Activated naive CD8-positive, alpha-beta T cell treated with anti-CD3 and anti-CD28 coated beads, Interleukin-2, amount 50 U/mL, for 24 hours (primary cell): ENCODE measurements around the gene RPE.

Source experiments
- ATAC-seq: fragments of 150-1000 bp; cut with Tn5 transposase; one replicate; pipeline ENCODE4 v1.10.0; 2021
- DNase-seq: peaks from one replicate; pipeline ENCODE4 v3.0.0; 2021
- H3K27ac Mint-ChIP-seq: one replicate; pipeline ENCODE4 v1.8.0; 2021; ENCODE audit warnings: mild to moderate bottlenecking, mixed read lengths
- H3K27me3 Mint-ChIP-seq: one replicate; pipeline ENCODE4 v1.8.0; 2021; ENCODE audit warnings: mixed read lengths
- H3K36me3 Mint-ChIP-seq: one replicate; pipeline ENCODE4 v1.8.0; 2021; ENCODE audit warnings: low read depth, mixed read lengths
- H3K4me1 Mint-ChIP-seq: one replicate; pipeline ENCODE4 v1.8.0; 2021; ENCODE audit warnings: mixed read lengths
- H3K4me3 Mint-ChIP-seq: one replicate; pipeline ENCODE4 v1.8.0; 2021; ENCODE audit warnings: mild to moderate bottlenecking, moderate library complexity, mixed read lengths
- H3K9me3 Mint-ChIP-seq: one replicate; pipeline ENCODE4 v1.8.0; 2021; ENCODE audit warnings: mixed read lengths

The RPE gene

GRCh38 chr2:210002158-210003157 is at the start of gene RPE:
Gene RPE, plus strand, starts transcription at chr2:210002638. Its CDS starts 24 bp downstream, at chr2:210002662.
- Mint-ChIP-seq H3K4me3 (peak within 1 kb of the TSS; percentile 95), H3K27ac (peak within 1 kb of the TSS; percentile 94), H3K4me1 (peaks cover 47% of the 10 kb centered on the region), H3K27me3 (no peaks in the 10 kb centered on the region), H3K36me3 (peaks cover 30% of the 10 kb centered on the region), H3K9me3 (no peaks in the 10 kb centered on the region)
- ATAC-seq = peak; percentile 97
- DNase-seq = peak; percentile 98

- H3K4me3 Mint-ChIP-seq = no peak overlapping the region
- ATAC-seq (no peak), DNase-seq (no peak)
- no peaks in the 10 kb centered on the region for H3K4me1 Mint-ChIP-seq
- H3K9me3 Mint-ChIP-seq = peaks cover 6% of the 10 kb centered on the region
- H3K27ac Mint-ChIP-seq = no peak overlapping the region
- peaks cover 14% of the 10 kb centered on the region for H3K27me3 Mint-ChIP-seq
- no peaks in the 10 kb centered on the region for H3K36me3 Mint-ChIP-seq
These were observed 46.2 kb upstream of the RPE start for GRCh38 chr2:209956271-209956670.

GRCh38 chr2:209958016-209958415 is 44.4 kb upstream of the RPE start:
- no peak overlapping the region for H3K4me3 Mint-ChIP-seq
- no peaks in the 10 kb centered on the region for H3K9me3 Mint-ChIP-seq
- no peaks in the 10 kb centered on the region for H3K4me1 Mint-ChIP-seq
- no peak for ATAC-seq
- no peaks in the 10 kb centered on the region for H3K36me3 Mint-ChIP-seq
- DNase-seq = no peak
- peaks cover 2% of the 10 kb centered on the region for H3K27me3 Mint-ChIP-seq
- H3K27ac Mint-ChIP-seq = no peak overlapping the region

- DNase-seq = no peak
- ATAC-seq = no peak
- no peaks in the 10 kb centered on the region for H3K4me1 Mint-ChIP-seq
- H3K9me3 Mint-ChIP-seq = no peaks in the 10 kb centered on the region
- no peak overlapping the region for H3K27ac Mint-ChIP-seq
- no peaks in the 10 kb centered on the region for H3K27me3 Mint-ChIP-seq
- no peaks in the 10 kb centered on the region for H3K36me3 Mint-ChIP-seq
- no peak overlapping the region for H3K4me3 Mint-ChIP-seq
These were observed 42.4 kb upstream of the RPE start for GRCh38 chr2:209960045-209960444.

- Mint-ChIP-seq H3K4me1 (no peaks in the 10 kb centered on the region), H3K27ac (no peak overlapping the region), H3K9me3 (no peaks in the 10 kb centered on the region), H3K4me3 (no peak overlapping the region), H3K27me3 (no peaks in the 10 kb centered on the region), H3K36me3 (no peaks in the 10 kb centered on the region)
- peak; percentile 49 for ATAC-seq
- peak; percentile 29 for DNase-seq
These were observed 41.5 kb upstream of the RPE start for GRCh38 chr2:209960676-209961630.

- H3K36me3 Mint-ChIP-seq = no peaks in the 10 kb centered on the region
- H3K27ac Mint-ChIP-seq = no peak overlapping the region
- H3K4me1 Mint-ChIP-seq = no peaks in the 10 kb centered on the region
- H3K4me3 Mint-ChIP-seq = no peak overlapping the region
- H3K27me3 Mint-ChIP-seq = peaks cover 2% of the 10 kb centered on the region
- no peaks in the 10 kb centered on the region for H3K9me3 Mint-ChIP-seq
- ATAC-seq = no peak
- DNase-seq = no peak
These were observed 36.7 kb upstream of the RPE start for GRCh38 chr2:209965723-209966122.

- H3K9me3 Mint-ChIP-seq = no peaks in the 10 kb centered on the region
- H3K36me3 Mint-ChIP-seq = no peaks in the 10 kb centered on the region
- H3K4me1 Mint-ChIP-seq = no peaks in the 10 kb centered on the region
- H3K27ac Mint-ChIP-seq = no peak overlapping the region
- no peak overlapping the region for H3K4me3 Mint-ChIP-seq
- no peak for ATAC-seq
- DNase-seq = no peak
- H3K27me3 Mint-ChIP-seq = peaks cover 5% of the 10 kb centered on the region
These were observed 32.7 kb upstream of the RPE start for GRCh38 chr2:209969692-209970091.

GRCh38 chr2:209970271-209970670 is 32.2 kb upstream of the RPE start:
- Mint-ChIP-seq H3K27me3 (peaks cover 5% of the 10 kb centered on the region), H3K4me1 (no peaks in the 10 kb centered on the region)

GRCh38 chr2:209970711-209971110 is 31.7 kb upstream of the RPE start:
- Mint-ChIP-seq H3K9me3 (no peaks in the 10 kb centered on the region), H3K4me1 (no peaks in the 10 kb centered on the region), H3K27ac (no peak overlapping the region), H3K4me3 (no peak overlapping the region), H3K27me3 (peaks cover 5% of the 10 kb centered on the region), H3K36me3 (no peaks in the 10 kb centered on the region)
- ATAC-seq (no peak), DNase-seq (no peak)

More at GRCh38 chr2:209970271-209970670, 32.2 kb upstream of the RPE start:
- DNase-seq (no peak), ATAC-seq (no peak)
- Mint-ChIP-seq H3K36me3 (no peaks in the 10 kb centered on the region), H3K4me3 (no peak overlapping the region), H3K9me3 (no peaks in the 10 kb centered on the region), H3K27ac (no peak overlapping the region)

- DNase-seq (no peak), ATAC-seq (no peak)
- Mint-ChIP-seq H3K27ac (no peak overlapping the region), H3K36me3 (no peaks in the 10 kb centered on the region), H3K4me1 (no peaks in the 10 kb centered on the region), H3K4me3 (no peak overlapping the region), H3K9me3 (no peaks in the 10 kb centered on the region), H3K27me3 (peaks cover 3% of the 10 kb centered on the region)
These were observed 29.1 kb upstream of the RPE start for GRCh38 chr2:209973328-209973727.

GRCh38 chr2:209974576-209974975 is 27.9 kb upstream of the RPE start:
- ATAC-seq (no peak), DNase-seq (no peak)
- Mint-ChIP-seq H3K4me3 (no peak overlapping the region), H3K4me1 (no peaks in the 10 kb centered on the region), H3K27ac (no peak overlapping the region), H3K36me3 (no peaks in the 10 kb centered on the region), H3K9me3 (no peaks in the 10 kb centered on the region), H3K27me3 (peaks cover 3% of the 10 kb centered on the region)

GRCh38 chr2:209976698-209977385 is 25.6 kb upstream of the RPE start:
- H3K27ac Mint-ChIP-seq = no peak overlapping the region
- no peaks in the 10 kb centered on the region for H3K9me3 Mint-ChIP-seq
- ATAC-seq = no peak
- DNase-seq = no peak
- H3K27me3 Mint-ChIP-seq = peaks cover 3% of the 10 kb centered on the region
- H3K36me3 Mint-ChIP-seq = no peaks in the 10 kb centered on the region
- no peak overlapping the region for H3K4me3 Mint-ChIP-seq
- no peaks in the 10 kb centered on the region for H3K4me1 Mint-ChIP-seq

GRCh38 chr2:209977386-209978239 is 24.8 kb upstream of the RPE start:
- Mint-ChIP-seq H3K4me3 (no peak overlapping the region), H3K27me3 (peaks cover 3% of the 10 kb centered on the region), H3K9me3 (no peaks in the 10 kb centered on the region), H3K4me1 (no peaks in the 10 kb centered on the region), H3K27ac (no peak overlapping the region), H3K36me3 (no peaks in the 10 kb centered on the region)
- no peak for DNase-seq
- ATAC-seq = no peak
